Cardiac septum (tissue), 1 donor: ENCODE data around the gene ALG14. TPM values are rescaled to one million over a fixed set of nuclear protein-coding genes. Genes with fewer than 3 reads are reported as not detected.

Experiments used
- DNase-seq: peaks from one replicate; pipeline ENCODE4 v3.0.0-alpha.2; 2020; ENCODE audit warnings: low spot score
- intact Hi-C: fragments of 100-400 bp; cut with DNase I; formaldehyde crosslinking; loops from one replicate; pipeline ENCODE4 v1.14.0; 2022
- total RNA-seq: library from RNA; stranded (reverse); fragmentation: NEBNext Ultra II Directional; extraction: Animal tissue kit (Norgen Biotek cat#: 25700); gene quantifications from one replicate; pipeline ENCODE4 v1.2.1, GENCODE V29; 2021
- donor health status: DM: no; HTN: no; CAD: no.

The ALG14 gene
- total RNA-seq, 1 donor from 2014 or later, result 4.7 TPM

- intact Hi-C loops, result no loop called here
- no peak for DNase-seq
These were observed 78.7 kb downstream of the ALG14 start for GRCh38 chr1:94993931-94994645.

DNA sequence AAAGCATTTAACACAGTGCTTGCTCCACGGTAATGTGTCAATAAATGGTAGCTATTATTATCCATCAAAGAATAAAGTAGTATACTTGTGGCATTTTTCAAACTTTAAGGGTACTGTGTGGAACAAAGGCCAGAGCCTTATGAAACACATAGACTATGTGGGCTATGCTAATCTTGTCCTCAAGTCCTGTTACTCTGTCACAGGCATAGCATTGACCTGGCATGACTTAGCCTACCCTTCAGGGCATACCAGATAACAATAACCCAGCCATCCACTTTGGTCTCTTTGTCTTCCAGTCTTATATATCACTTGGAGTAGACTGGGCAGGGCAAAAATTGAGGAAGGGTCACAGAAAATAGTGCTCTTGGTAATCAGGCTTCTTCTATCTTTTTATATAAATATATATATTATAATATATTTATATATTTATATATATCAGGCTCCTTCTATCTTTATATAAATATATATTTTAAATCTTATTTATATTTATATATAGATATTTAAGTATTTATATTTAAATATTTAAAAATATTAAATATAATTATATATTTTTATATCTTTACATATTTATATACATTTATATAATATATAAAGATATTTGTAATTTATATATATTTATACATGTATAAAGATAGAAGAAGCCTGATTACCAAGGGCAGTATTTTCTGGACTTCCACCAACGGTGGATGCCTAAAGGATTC, 79.7 kb downstream of the ALG14 start:
- DNase-seq, result no peak
- intact Hi-C loops, result no loop called here

DNA sequence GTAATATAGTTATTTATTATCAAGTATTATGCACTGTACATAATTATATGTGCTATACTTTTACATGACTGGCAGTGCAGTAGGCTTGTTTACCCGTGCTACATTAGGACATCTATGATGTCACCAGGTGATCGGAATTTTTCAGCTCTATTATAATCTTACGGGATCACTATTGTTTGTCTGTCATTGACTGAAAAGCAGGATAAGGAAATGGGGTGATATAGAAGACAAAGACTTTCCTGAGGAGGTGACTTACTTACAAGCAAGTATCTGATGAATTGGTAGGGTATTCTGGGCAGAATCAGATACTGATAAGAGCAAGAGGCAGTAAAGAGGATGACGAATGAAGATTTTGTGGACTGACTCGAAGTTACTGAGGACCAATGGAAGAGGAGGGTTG, 80.6 kb downstream of the ALG14 start:
- no peak for DNase-seq
- intact Hi-C loops, result no loop called here

- no peak for DNase-seq
- intact Hi-C loops, result no loop called here
These were observed 82.8 kb downstream of the ALG14 start for GRCh38 chr1:94989911-94990473.

DNA sequence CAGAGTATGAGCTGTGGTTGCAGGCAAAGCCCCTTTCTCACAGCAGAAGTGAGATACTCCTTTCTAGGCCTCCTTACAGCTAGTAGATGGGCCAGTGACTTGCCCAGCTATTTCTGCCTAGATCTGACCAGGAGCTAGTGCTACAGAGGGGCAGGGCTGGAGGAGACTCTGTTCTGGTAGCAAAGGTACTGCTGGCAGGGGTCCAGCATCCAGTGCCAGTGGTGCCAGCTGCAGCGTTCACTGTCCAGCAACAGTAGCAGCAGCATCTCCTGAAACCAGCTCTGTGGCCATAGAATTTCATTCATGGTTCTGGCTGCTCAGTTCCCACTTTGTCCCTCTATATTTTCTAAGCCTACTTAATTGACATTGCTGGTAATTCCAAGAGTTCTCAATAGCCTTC, 83.4 kb downstream of the ALG14 start:
- no peak for DNase-seq
- intact Hi-C loops, result no loop called here

- intact Hi-C loops, result no loop called here
These were observed 84.4 kb downstream of the ALG14 start for GRCh38 chr1:94988356-94988755.

GRCh38 chr1:94986783-94987182, 86.0 kb downstream of the ALG14 start:
- no peak for DNase-seq
- intact Hi-C loops, result no loop called here

More at GRCh38 chr1:94988356-94988755, 84.4 kb downstream of the ALG14 start:
- DNase-seq, result no peak

- intact Hi-C loops, result no loop called here
These were observed 89.5 kb downstream of the ALG14 start for GRCh38 chr1:94983171-94983739.

GRCh38 chr1:94982398-94982797, 90.4 kb downstream of the ALG14 start:
- no peak for DNase-seq
- intact Hi-C loops, result no loop called here

More at GRCh38 chr1:94983171-94983739, 89.5 kb downstream of the ALG14 start:
- DNase-seq, result no peak

GRCh38 chr1:94981575-94981973, 91.2 kb downstream of the ALG14 start:
- no peak for DNase-seq
- intact Hi-C loops, result loop anchor here (2.0 kb wide), 1 partner anchor 41 kb away; no protein-coding TSS in a partner anchor

DNA sequence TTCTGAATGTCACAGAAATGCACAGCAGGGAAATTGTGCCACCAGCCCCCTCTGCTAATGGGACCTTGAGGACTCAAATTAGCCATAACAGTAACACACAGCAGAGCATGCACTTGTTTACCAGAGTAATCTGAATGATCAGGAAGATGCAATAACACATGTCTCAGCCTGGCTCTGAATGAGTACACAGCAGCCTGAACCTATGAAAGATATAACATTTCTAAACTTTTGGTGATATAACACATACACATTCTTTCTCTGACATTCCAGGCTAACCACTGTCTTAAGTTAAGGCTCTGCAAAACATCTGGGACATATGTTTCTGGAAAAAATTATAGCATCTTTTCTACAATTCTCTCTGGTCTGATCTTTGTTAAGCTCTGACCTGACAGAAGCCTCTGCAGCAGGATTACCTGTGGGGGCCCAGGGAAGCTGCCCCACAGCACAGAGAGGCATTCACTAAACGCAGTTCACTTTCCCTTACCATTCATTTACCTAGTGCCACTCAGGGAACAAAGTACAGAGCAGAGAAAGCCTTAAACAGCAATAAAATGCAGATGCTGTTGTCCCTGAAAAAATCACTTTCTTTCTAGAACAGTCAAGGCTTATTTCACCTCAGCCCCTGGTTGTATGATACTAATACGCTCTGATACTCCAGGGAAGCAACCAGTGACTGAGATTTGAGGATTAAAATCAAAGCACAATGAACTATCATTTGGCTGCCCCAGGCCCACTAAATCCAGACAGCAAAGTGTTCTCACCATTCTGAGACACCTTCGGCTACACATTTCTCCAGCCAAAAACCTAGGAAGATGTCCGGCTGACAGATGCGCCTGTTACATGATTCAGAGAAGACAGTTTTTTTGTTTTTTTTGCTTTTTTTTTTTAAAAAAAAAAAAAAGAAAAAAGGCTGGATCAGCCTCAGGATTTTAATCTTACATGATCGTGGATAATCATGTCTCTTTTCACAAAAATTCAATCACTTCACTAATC, 91.9 kb downstream of the ALG14 start:
- no peak for DNase-seq
- intact Hi-C loops, result loop anchor here (2.0 kb wide), 1 partner anchor 42 kb away; no protein-coding TSS in a partner anchor

DNA sequence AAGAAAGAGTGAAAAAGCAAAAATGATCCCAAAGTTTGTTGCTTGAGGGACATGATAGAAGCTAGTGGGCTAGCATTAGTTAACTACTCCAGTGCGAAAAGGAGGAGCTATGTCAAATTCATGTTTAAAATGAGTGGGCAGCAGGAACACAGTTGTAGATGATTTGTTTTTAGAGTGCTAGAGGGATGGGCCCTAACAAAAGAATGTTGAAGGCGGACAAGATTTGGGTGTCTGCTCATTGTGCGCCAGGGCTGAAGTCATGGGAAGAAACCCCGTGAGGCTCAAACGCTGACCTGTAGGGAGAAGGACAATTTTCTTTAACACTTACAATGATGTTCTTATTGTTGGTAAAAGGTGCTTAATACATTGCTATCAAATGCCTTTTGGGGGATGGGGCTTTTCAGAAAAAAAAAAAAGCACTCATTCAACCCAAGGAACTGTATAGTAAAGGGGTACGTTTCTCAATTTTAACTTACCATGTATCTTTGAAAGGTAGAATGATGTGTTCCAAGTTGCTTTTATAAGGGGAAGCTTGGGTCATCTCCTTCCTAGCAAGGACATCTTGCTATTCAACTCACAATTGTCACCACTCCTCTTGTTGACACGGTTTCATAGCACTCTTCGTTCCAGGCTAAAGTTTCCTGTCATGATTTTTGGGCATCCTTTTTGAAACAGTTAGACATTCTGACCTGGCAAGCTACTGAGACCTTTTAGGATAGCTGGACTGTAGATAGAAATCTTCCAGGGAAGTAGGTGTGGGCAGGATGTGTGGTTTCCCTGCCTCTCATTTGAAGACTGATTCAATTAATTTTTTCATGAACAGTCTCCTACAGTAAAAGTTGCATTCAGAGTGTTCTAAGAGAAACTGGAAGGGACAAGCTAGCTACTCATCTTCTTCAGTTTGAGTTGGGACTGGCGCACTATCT, 92.8 kb downstream of the ALG14 start:
- DNase-seq, result no peak
- intact Hi-C loops, result loop anchor here (2.0 kb wide), 1 partner anchor 43 kb away; no protein-coding TSS in a partner anchor

GRCh38 chr1:94979131-94979530, 93.6 kb downstream of the ALG14 start:
- no peak for DNase-seq
- intact Hi-C loops, result no loop called here

DNA sequence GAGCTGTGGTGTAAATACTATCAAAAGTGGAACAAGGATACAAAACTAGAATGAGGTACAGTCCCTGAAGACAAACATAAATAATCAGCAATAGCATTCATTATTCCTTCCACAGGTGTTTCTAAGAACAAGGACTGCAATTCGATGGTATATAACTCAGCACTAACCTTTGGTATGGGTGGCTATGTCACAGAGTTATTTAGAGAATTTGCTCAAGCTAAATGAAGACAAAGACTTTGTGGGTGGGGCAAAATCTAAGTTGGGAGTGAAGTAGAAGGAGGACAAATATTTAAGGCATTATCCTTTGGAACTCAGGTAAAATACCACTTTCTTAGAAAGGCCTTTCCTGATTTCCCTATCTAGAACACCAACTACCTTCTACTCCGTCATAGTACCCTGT, 94.3 kb downstream of the ALG14 start:
- DNase-seq, result no peak
- intact Hi-C loops, result no loop called here

DNA sequence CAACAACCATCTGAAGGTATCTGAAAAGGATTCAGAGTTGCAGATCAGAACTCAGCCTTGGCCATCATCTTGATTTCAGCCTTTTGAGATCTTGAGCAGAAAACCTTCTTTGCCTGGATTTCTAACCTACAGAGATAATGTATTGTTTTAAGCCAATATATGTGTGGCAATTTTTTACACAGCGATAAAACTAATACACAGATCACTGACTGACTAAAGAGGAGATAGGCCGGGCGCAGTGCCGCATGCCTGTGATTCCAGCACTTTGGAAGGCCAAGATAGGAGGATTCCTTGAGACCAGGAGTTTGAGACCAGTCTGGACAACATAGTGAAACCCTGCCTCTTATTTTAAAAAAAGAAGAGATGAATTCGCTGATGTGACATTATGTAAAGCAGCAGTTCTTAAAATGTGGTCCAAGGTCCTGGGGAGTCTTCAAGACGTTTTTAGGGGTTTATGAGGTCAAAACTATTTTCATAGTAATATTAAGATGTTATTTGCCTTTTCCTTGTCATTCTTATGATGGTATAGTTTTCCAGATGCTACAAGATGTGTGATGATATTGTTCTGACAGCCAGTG, 95.7 kb downstream of the ALG14 start:
- intact Hi-C loops, result no loop called here
- no peak for DNase-seq

GRCh38 chr1:94974824-94975223, 97.9 kb downstream of the ALG14 start:
- intact Hi-C loops, result no loop called here
- DNase-seq, result no peak

GRCh38 chr1:94974241-94974640, 98.5 kb downstream of the ALG14 start:
- DNase-seq, result no peak
- intact Hi-C loops, result no loop called here
